Right ventricle myocardium inferior (tissue), 1 donor: ENCODE results near the gene FBLN1. TPM values are rescaled to one million over a fixed set of nuclear protein-coding genes. Genes with fewer than 3 reads are reported as not detected.
"Not testable (repeated sequence)": the region's sequence is repeated elsewhere in the genome, so short reads cannot be mapped to it uniquely, and the experiment has no call there.

Experiments used
- ATAC-seq: fragments of 200-7000 bp; cut with Tn5 transposase; one replicate; pipeline ENCODE4 v1.9.1; 2020; ENCODE audit warnings: mild to moderate bottlenecking, moderate library complexity
- DNase-seq: peaks from one replicate; pipeline ENCODE4 v3.0.0; 2021; ENCODE audit errors: missing footprints
- intact Hi-C: fragments of 100-400 bp; cut with DNase I; formaldehyde crosslinking; loops from one replicate; pipeline ENCODE4 v1.11.0; 2022
- total RNA-seq: library from RNA; stranded (reverse); fragmentation: NEBNext Ultra II Directional; extraction: Animal tissue kit (Norgen Biotek cat#: 25700); gene quantifications from one replicate; pipeline ENCODE4 v1.2.1, GENCODE V29; 2021
- donor health status: DM: no; HTN: yes; CAD: no; lungs with severe emphysema.

FBLN1 gene
- total RNA-seq, 1 donor from 2014 or later, result 113 TPM

DNA sequence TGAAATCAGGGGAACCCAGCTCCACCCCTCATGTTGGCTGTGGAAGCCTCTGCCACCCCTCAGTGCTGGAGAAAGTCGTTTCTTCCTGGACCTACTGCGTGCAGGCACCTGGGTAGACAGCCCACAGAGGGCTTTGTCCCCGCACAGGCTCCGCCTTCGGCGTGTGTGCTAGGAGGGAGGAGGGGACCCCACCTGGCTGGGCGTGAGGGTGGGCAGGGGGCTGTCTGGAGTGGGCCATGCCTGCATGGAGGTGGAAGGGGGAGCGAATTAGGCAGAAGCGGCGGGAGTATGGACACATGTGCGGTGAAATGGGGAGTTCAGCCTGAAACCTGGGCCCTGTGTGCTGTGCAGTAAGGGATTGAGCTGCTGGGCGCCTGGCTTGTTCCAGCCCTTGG is 49.3 kb downstream of the FBLN1 start:
- peak; percentile 0 for ATAC-seq

DNA sequence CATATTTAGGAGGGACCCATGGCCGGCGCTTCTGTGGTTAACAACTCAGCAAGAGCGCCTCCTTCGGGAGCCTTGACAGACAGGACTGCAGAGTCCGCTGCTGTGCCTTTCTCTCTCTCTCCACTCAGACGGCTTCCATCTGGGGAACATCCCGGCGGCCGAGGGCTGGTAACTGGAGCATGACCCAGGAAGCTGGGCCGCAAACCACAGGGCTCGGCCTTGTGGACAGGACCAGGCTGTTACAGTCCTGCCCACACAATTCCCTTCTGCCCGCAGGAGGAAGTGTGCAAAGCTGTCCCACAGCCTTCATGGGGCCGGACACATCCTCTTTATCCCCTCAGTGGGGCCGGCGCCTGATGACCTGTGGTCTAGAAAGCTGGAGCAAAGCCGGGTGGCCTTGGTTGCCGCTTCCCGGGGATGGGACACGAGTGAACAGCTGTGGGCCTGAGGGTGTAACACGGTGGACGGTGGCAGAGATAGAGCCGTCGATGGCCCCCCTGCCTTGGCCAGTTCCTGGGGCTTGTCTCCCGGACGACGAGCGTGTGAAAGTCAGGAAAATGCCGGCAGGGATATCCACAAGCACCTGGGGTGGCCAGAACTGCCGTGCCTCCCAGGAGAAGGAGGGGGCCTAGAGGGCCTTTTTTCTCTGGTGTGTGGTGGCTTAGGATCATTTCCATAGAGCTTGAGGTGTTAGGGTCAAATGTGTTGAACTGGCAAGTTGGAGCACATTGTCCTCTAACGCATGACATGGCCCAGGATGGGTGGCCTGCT is 50.1 kb downstream of the FBLN1 start:
- intact Hi-C loops, result loop anchor here (1.0 to 5.0 kb wide), 3 partner anchors 40 to 284 kb away; no protein-coding TSS in a partner anchor
- peak; percentile 86 for DNase-seq
- ATAC-seq, result peak; percentile 79

More for the DNA sequence above, 49.3 kb downstream of the FBLN1 start:
- intact Hi-C loops, result loop anchor here (2.0 to 5.0 kb wide), 2 partner anchors 40 to 283 kb away; no protein-coding TSS in a partner anchor
- DNase-seq, result no peak

DNA sequence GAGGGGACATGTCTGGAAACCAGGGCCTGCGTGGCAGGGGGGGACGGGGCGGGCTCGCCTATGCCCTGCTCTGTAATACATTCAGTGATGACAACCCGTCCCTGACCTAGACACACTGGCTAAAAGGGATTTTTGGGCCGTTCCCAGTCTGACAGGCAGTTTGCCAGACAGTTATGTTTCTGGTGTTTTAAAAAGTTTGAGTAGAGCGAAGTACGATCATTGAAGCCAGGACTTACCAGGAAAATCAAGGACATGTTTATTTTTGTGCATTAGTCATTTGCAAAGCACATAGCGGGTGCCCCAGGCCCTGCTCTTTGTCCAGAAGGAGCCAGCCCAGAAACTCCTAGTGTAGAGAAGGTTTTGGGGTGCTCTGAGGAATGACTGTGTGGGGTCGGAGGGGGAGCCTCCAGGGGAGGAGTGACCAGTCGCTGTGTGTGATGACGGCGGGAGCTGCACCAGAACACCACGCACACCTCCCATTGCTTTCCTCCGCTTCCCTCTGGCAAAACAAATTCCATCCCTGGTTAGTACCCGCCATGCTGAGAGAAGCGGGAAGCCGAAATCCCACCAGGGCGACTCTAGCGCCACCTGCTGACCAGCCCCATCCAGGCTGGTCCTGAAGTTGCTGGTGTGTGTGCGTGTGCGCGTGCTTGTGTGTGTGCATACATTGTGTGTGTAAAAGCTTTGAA is 50.8 kb downstream of the FBLN1 start:
- intact Hi-C loops, result loop anchor here (1.0 to 5.0 kb wide), 3 partner anchors 41 to 285 kb away; no protein-coding TSS in a partner anchor
- DNase-seq, result peak; percentile 83
- peak; percentile 62 for ATAC-seq

DNA sequence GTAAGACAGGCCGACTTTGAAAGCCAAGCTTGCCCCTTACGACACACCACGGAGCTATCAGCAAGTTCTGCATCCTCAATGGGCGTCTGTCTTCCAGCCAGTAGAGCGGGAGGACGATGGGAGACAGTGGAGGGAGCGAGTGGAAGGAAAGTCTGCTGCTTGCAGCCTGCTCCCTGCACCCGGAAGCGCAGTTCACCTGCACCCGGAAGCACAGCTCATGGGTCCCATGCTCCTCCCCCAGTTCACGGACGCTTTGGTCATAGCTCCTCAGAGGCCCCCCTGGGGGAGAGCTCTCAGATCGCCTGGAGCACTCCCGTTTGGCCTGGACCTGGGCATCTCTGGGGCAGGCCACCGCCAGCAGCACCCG is 51.3 kb downstream of the FBLN1 start:
- DNase-seq (no peak), ATAC-seq (no peak)
- intact Hi-C loops, result loop anchor here (5.0 kb wide), 1 partner anchor 42 kb away; no protein-coding TSS in a partner anchor

DNA sequence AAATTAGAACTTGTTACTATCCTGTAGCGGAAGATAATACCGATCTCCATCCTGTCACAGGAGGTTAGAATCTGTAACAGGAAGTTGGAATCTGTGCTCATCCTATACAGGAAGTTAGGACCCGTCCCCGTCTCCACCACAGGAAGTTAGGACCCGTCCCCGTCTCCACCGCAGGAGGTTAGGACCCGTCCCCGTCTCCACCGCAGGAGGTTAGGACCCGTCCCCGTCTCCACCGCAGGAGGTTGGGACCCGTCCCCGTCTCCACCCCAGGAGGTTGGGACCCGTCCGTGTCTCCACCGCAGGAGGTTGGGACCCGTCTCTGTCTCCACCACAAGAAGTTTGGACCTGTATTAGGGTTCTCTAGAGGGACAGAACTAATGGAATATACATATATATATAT is 52.2 kb downstream of the FBLN1 start:
- ATAC-seq (no peak), DNase-seq (peak; percentile 17)
- intact Hi-C loops, result loop anchor here (5.0 kb wide), 1 partner anchor 43 kb away; no protein-coding TSS in a partner anchor

DNA sequence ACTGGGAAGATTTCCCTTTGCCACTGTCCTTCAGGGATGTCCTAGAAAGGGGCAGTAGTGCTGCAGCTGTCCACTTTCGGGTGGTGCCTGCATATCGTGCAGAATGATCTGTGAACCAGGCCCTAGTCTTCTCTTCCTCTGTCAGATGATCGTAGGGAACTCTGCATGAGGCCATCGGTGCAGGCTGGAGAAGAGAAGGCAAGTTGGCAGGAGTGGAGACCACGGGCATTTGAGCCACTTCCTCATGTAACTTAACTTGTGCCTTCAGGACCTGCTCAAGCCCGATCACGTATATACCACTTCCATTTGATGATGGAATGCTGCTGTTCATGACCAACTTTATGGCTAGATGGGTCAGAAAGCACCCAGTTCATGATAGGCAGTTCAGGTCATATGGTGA is 55.2 kb downstream of the FBLN1 start:
- DNase-seq, intact Hi-C loops, ATAC-seq: not testable (repeated sequence)

DNA sequence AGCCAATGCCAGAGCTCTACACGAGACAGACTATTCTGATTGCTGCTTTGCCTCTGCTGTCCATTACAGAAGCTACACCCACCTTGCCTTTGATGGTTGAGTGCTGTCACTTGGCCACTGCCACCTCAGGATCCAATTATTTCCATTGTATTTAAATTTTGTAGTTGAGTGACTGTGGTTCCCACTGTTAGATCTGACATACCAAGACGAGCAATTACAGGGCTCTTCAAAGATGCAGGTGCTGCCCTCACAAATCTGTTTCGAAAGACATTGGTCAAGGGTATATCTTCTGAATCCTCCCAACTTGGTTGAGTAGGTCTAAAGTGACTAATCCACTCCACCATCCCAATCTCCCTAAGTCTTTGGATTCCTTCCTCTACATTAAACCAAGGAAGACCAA is 57.4 kb downstream of the FBLN1 start:
- intact Hi-C loops, DNase-seq, ATAC-seq: not testable (repeated sequence)

DNA sequence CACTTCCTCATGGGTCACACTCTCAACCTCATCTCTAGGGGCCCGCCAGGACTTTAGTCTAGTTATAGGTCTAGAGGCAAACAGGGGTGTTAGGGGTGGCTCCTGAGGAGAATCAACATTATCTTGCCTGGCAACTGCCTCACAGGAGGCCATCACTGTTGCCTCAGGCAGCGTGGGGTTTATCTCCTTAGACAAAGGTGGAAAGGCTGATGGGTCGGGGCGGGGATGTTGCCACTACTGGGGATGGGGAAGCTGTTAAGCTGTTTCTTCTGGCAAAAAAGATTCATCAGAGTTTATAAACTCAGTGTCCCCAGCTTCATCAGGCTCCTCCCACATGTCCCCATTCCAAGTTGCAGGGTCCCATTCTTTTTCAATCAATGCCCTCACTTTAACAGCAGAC is 58.1 kb downstream of the FBLN1 start:
- DNase-seq, ATAC-seq, intact Hi-C loops: not testable (repeated sequence)

DNA sequence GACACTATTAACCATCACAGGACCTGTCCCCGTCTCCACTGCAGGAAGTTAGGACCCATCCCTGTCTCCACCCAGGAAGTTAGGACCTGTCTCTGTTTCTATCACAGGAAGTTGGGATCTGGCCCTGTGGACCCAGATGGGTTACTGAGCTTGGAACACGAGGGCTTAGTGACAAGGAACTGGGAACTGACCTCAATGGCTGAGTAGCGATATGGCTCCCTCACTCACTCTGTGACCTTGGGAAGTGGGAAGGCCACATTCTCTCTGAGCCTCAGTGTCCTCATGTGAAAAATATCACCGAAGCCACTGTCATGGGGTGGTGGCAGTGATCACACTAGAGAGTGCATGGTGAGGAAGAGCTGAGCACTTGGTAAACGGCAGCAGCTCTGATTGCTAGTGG is 59.4 kb downstream of the FBLN1 start:
- no peak for DNase-seq
- no peak for ATAC-seq
- intact Hi-C loops, result no loop called here

DNA sequence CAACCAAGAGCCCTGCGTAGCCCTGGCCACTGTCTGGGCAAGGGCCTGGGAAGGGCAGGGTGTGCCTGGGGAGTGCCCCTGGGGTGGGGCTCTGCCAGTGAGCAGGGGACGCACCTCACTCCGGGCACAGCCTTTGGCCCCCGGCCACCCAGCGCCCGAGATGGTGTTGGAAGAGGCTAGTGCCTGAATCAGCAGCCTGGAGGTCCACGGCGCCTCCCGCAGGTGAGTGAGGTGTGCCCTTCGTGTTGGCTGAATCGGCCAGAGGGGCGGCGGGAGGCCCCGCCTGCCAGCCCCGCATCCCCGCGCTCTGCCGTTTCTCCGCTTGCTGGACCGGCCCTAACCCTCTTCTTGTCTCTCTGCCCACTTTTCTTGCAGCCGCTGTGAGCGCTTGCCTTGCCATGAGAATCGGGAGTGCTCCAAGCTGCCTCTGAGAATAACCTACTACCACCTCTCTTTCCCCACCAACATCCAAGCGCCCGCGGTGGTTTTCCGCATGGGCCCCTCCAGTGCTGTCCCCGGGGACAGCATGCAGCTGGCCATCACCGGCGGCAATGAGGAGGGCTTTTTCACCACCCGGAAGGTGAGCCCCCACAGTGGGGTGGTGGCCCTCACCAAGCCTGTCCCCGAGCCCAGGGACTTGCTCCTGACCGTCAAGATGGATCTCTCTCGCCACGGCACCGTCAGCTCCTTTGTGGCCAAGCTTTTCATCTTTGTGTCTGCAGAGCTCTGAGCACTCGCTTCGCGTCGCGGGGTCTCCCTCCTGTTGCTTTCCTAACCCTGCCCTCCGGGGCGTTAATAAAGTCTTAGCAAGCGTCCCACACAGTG is 60.1 kb downstream of the FBLN1 start:
- DNase-seq (no peak), ATAC-seq (no peak)
- intact Hi-C loops, result no loop called here

DNA sequence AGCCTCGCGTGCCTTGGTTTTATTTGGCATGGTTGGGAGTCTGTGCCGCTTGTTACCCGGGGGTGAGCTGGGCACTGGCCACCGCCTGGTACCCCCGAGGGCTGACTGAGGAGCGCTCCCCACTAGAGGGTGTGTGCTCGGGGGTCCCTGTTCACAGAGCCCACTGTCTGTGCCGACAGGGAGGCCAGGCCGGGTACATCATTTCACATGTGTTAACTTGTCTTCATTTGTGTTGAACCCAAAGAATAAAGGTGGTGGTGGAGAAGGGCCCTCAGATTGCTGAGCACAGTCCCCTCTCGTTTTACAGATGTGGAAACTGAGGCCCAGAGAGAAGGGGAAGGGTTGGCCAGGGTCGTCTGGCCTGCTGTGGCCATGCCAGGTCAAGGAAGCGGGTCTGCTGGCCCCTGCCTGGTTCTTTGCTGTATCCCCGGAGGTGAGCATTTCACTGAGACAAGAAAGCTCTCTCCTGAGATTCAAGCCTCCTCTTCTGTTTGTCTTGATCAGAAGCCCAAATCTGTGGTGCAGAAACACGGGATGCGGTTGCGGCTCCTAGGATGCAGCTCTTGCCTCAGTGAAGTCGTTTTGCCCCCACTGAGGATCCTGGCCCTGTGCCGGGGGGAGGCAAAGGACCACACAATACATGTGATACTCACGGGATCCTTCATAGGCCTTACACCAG is 60.8 kb downstream of the FBLN1 start:
- ATAC-seq, result no peak
- intact Hi-C loops, result no loop called here
- no peak for DNase-seq

DNA sequence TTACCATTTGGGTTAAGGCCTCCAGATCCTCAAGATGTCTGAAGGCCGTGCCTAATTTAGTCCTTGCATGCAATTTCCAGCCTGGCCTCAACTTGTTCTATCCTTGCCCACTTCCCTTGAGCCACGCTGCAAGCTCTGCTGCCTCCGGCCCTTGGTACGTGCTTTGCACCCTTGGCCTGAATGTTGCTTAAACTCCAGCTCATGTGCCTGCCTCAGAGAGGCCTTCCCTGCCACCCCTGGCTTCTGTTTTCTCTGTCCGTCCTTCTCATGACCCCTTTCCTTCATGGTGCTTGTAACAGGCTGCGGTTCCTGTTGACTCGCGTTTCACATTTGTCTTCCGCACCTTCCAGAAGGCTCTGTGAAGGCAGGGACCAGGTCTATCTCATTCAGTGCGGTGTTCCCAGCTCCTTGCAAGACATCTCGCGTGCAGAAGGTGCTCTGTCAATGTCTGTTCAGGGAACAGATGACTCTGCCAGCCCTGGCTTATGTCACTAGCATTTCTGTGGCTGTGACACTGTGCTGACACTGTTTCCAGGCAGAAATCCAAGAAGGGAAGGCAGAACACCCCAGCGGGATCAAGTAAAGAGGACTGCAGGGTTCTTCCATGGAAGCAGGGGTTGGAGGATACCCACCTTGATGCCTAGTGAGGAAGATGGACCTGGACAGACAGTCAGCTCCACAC is 61.8 kb downstream of the FBLN1 start:
- intact Hi-C loops, result no loop called here
- ATAC-seq (peak; percentile 88), DNase-seq (no peak)

DNA sequence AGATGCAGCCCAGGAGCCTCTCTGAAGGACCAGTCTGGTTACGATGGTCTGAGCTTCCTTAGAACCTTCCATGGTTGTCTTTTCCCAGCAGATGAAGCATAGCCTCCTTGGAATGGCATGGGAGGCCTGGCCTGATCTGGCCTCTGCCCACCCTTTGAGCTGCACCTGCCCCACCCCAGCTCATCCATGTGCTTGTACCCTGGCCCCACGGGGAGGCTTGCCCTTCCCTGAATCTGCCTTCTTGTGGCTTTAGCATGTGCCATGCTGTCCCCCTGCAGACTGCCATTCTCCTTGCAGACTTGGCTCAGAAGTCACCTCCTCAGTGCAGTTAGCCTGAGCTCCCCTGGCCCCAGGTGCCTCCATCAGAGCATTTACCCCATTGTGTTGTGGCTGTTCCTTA is 62.5 kb downstream of the FBLN1 start:
- peak; percentile 10 for ATAC-seq
- no peak for DNase-seq
- intact Hi-C loops, result no loop called here

DNA sequence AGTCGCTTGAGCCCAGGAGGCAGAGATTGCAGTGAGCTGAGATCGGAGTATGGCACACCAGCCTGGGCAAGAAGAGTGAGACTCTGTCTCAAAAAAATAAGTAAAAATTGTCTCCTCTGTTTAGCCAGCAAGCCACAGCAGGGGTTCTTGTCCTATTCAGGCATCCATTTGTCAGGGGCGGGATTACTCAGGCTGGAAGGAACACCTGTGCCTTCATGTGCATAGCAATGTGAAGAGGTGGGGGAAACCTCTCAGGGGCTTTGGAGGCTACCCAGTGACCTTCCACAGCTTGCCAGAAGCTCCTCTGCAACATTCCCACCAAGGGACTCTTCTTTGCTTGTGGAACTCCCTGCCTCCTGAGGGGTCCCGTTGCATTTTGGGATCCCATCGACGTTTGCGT is 63.3 kb downstream of the FBLN1 start:
- intact Hi-C loops, result no loop called here
- ATAC-seq, result no peak
- no peak for DNase-seq

DNA sequence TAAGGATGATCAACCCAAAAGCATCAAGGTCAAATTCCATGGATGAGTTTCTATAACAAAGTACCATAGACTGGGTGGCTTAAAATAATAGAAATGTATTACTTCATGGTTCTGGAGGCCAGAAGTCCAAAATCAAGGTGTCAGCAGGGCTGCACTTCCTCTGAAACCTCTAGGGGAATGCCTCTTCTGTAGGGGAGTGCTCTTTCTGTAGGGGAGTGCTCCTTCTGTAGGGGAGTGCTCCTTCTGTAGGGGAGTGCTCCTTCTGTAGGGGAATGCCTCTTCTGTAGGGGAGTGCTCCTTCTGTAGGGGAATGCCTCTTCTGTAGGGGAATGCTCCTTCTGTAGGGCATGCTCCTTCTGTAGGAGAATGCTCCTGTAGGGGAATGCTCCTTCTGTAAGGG is 65.5 kb downstream of the FBLN1 start:
- DNase-seq (no peak), ATAC-seq (no peak)
- intact Hi-C loops, result no loop called here

DNA sequence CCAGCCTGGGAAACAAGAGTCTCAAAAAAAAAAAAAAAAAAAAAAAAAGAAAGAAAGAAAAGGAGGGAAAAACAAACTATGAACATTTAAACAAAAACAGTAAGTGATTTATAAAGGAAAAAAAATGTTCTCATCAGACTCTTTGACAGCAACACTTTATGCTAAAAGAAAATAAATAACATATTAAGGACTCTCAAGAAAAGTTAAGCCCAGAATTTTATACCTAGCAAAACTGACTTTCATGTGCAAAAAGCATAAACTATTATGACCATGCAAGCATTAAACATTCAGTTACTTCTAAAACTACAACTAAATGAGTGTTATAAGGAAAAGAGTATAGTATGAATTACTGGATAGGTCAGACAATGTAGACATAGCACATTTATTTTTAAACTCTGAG is 68.4 kb downstream of the FBLN1 start:
- intact Hi-C loops, result no loop called here
- ATAC-seq (no peak), DNase-seq (no peak)

DNA sequence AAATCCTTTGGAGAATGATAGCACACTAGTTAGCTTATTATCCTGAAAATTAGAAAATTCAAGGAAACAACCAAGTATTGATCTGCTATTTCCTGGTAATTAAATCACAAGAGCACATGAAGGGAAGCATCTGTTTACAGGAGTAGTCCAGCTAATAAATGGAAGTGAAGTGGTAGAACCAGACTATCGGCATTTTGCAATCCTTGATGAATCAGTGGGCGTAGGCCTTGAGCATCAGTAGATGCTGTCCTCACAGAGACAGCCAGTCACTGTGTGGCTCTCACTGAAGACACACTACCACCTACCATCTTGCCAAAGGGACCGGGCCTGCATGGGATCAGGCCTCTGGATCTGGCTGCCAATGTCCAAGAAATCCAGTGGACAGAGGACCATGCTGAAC is 69.8 kb downstream of the FBLN1 start:
- intact Hi-C loops, result no loop called here
- no peak for DNase-seq

DNA sequence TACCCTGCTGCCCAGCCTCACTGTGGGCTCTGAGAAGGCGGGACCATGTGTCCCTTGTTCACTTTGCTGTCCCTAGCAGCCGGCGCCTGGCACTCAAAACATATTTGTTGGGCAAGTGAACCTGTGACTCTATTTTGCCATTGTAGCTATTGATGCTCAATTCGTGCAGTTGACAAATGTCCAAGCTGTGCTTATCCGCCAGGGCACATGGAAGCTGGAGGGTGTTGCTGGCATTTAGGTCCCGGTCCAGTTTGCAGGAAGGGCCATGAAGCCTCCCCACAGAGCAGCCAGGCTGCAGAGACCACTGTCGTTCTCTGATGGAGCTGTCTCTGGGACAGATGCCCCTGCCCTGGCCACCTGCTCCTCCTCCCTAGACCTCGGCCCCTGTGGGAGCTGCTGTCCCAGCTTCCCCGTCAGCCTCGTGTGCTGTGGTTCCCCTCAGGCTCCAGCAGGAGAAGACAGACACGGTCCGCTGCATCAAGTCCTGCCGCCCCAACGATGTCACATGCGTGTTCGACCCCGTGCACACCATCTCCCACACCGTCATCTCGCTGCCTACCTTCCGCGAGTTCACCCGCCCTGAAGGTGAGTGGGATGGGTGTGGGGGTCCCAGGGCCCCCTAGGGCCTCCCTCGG is 71.5 kb downstream of the FBLN1 start:
- DNase-seq, result no peak
- ATAC-seq, result no peak
- intact Hi-C loops, result no loop called here

More for the DNA sequence above, 69.8 kb downstream of the FBLN1 start:
- ATAC-seq, result no peak
